ENCODE data around the gene NAB1.

The NAB1 gene

GRCh38 chr2:190716176-190716807 lies 67.4 kb downstream of the NAB1 start:
- no peak for DNase-seq

- DNase-seq: no peak
These were observed 68.4 kb downstream of the NAB1 start for GRCh38 chr2:190717306-190717705.

- no peak for DNase-seq
These were observed 69.1 kb downstream of the NAB1 start for GRCh38 chr2:190717764-190718651.

GRCh38 chr2:190718652-190719526 lies 70.0 kb downstream of the NAB1 start:
- no peak for DNase-seq

- DNase-seq: no peak
These were observed 71.4 kb downstream of the NAB1 start for GRCh38 chr2:190720276-190720675.

GRCh38 chr2:190720691-190721090 lies 71.8 kb downstream of the NAB1 start:
- DNase-seq: no peak

GRCh38 chr2:190722061-190722759 lies 73.3 kb downstream of the NAB1 start:
- DNase-seq: no peak

GRCh38 chr2:190722835-190723234 lies 74.0 kb downstream of the NAB1 start:
- no peak for DNase-seq

GRCh38 chr2:190723397-190724090 lies 74.7 kb downstream of the NAB1 start:
- DNase-seq: no peak

- DNase-seq: no peak
These were observed 77.4 kb downstream of the NAB1 start for GRCh38 chr2:190726255-190726654.

- DNase-seq: no peak
These were observed 87.5 kb downstream of the NAB1 start for GRCh38 chr2:190736355-190736754.

- no peak for DNase-seq
These were observed 91.6 kb downstream of the NAB1 start for GRCh38 chr2:190740449-190740848.
